Ovary (tissue), 10 donors: ENCODE data around the gene TSPO. TPM values are rescaled to one million over a fixed set of nuclear protein-coding genes. Genes with fewer than 3 reads are reported as not detected.
A peak's percentile ranks its signal among the peaks of the same experiment; 100 is the strongest.
"Not testable (repeated sequence)": the region's sequence is repeated elsewhere in the genome, so short reads cannot be mapped to it uniquely, and the experiment has no call there.

Source experiments
- DNase-seq, 5 donors: peaks; one replicate each; pipeline ENCODE4 v3.0.0-alpha.2; 2019 to 2020
- H3K27ac ChIP-seq, 2 donors: fragments of 200-600 bp; one replicate each; pipeline versions ENCODE4 v1.5.1 to v1.8.0; 2019 to 2022
- H3K27me3 ChIP-seq: fragments of 200-600 bp; one replicate; pipeline ENCODE4 v1.8.0; 2022
- H3K36me3 ChIP-seq: fragments of 200-600 bp; sonication (generic); one replicate; pipeline ENCODE4 v1.5.1; 2019
- H3K4me1 ChIP-seq: one replicate; pipeline ENCODE4 v1.8.1; 2013; ENCODE audit warnings: mild to moderate bottlenecking, moderate library complexity; ENCODE audit not compliant: insufficient read depth
- H3K4me3 ChIP-seq: fragments of 200-600 bp; sonication (generic); one replicate; pipeline ENCODE4 v1.5.1; 2017
- H3K9me3 ChIP-seq, 2 donors: fragments of 200-600 bp in 1 of 2; sonication (generic) in 1 of 2; one replicate each; pipeline versions ENCODE4 v1.5.1 to v1.8.1; 2013 to 2019; ENCODE audit warnings: mild to moderate bottlenecking in 1 of 2, moderate library complexity in 1 of 2
- CTCF ChIP-seq, 3 donors: fragments of 450-650 bp in 2 of 3; fragments of 200-600 bp in 1 of 3; IDR thresholded peaks; one replicate each; pipeline versions ENCODE4 v1.5.1 to v1.8.0; 2016 to 2022; ENCODE audit warnings: antibody characterized with exemption in 3 of 3, mild to moderate bottlenecking in 1 of 3
- EP300 ChIP-seq: sonication (generic); formaldehyde crosslinking; IDR thresholded peaks from one replicate; pipeline ENCODE4 v1.6.1; 2017; ENCODE audit warnings: antibody characterized with exemption
- POLR2A ChIP-seq: fragments of 450-650 bp; IDR thresholded peaks from one replicate; pipeline ENCODE4 v1.6.1; 2017; ENCODE audit warnings: antibody characterized with exemption, mild to moderate bottlenecking, moderate library complexity
- WGBS, 3 donors: extraction: QIAGEN DNeasy Blood & Tissue Kit in 1 of 3; methylation state at CpG; one replicate each; pipeline versions ENCODE4 v1.1.5 to v1.1.7; 2013 to 2017; 5-methylcytosine and 5-hydroxymethylcytosine counted together
- intact Hi-C, 4 donors: fragments of 100-400 bp; cut with DNase I; formaldehyde crosslinking; loops; one replicate each; pipeline versions ENCODE4 v1.11.0 to v1.15.1; 2022 to 2023
- long read RNA-seq, 3 donors: library from polyadenylated mRNA in 2 of 3; unstranded in 2 of 3; transcript quantifications; one replicate each; pipeline ENCODE4 v2.0.0 and lab custom pipeline, GENCODE V29; 2021 to 2026
- polyA plus RNA-seq, 2 donors: library from polyadenylated mRNA; stranded (reverse); fragments of 200-250 nt in 1 of 2; fragments of 350-450 nt in 1 of 2; fragmentation: Illumina TruSeq in 1 of 2; extraction: RNeasy Lipid Tissue Mini Kit (QIAGEN cat#74804) in 1 of 2; gene quantifications; one replicate each; pipeline ENCODE4 v1.2.3, GENCODE V29; 2013 to 2014
- total RNA-seq, 7 donors: library from RNA; depleted of rRNA in 2 of 7; stranded (reverse); fragments of >200 nt in 2 of 7; fragmentation: NEBNext Ultra II Directional in 3 of 7; extraction: Animal tissue kit (Norgen Biotek cat#: 25700) in 3 of 7; gene quantifications; one replicate each; pipeline versions ENCODE4 v1.1.0 to v1.2.4, GENCODE V29; 2016 to 2023
- donor health status: DM: no; HTN: no; CAD: no; lungs with moderate emphysema.
- donor health status: DM: no; HTN: no; CAD: no.
- donor health status: Bipolar disorder and iron deficiency.
- donor health status: DM: yes; HTN: yes; CAD: no.
- donor health status: DM: no; HTN: no; CAD: no.
- donor health status: DM: yes; HTN: yes; CAD: no.

TSPO gene
- total RNA-seq, result 100 to 1,000 TPM in 3 of 7 donors, 10 to 100 TPM in 4; 48.1 to 263 (median 79.1) TPM
- polyA plus RNA-seq, result 100 to 1,000 TPM in 1 of 2 donors, 1 to 10 TPM in 1; 1.3 to 115 TPM
- long read RNA-seq, donor 1, transcript TSPO-202 (4 exons, 881 nt), result major isoform, 54 of 65 reads
- long read RNA-seq, donor 1, partial matches to known transcripts, result 4 of 65 reads
- long read RNA-seq, donor 1, other reads (novel, unspliced or antisense), result 2 of 65 reads
- long read RNA-seq, donor 2, transcript TSPO-202 (4 exons, 881 nt), result major isoform, 29 of 48 reads
- long read RNA-seq, donor 2, partial matches to known transcripts, result 18 of 48 reads
- long read RNA-seq, donor 2, other reads (novel, unspliced or antisense), result 0 of 48 reads
- long read RNA-seq, donor 3, transcript TSPO-202 (4 exons, 881 nt), result major isoform, 97 of 127 reads
- long read RNA-seq, donor 3, partial matches to known transcripts, result 25 of 127 reads
- long read RNA-seq, donor 3, other reads (novel, unspliced or antisense), result 1 of 127 reads

GRCh38 chr22:43151251-43152002 is at the start of gene TSPO:
Gene TSPO, plus strand, starts transcription at chr22:43151559. Its CDS starts 7,680 bp downstream, at chr22:43159239.
- Histone ChIP-seq H3K27ac (peak within 1 kb of the TSS; percentile 9 to 49), H3K9me3 (no peaks in the 10 kb centered on the region), H3K4me1 (peaks cover 7% of the 10 kb centered on the region), H3K4me3 (peak within 1 kb of the TSS; percentile 69), H3K36me3 (no peaks in the 10 kb centered on the region), H3K27me3 (no peaks in the 10 kb centered on the region)
- TF ChIP-seq CTCF (IDR thresholded peaks at IDR 0.05) (no peak), EP300 (no peak), POLR2A (no peak)
- intact Hi-C loops, result no loop called here
- WGBS, 3 donors, result 1 to 2% (median 1%) methylated on average over 43 to 75 of the region's 75 CpGs
- DNase-seq, result peak; percentile 68 to 82 (median 79)

DNA sequence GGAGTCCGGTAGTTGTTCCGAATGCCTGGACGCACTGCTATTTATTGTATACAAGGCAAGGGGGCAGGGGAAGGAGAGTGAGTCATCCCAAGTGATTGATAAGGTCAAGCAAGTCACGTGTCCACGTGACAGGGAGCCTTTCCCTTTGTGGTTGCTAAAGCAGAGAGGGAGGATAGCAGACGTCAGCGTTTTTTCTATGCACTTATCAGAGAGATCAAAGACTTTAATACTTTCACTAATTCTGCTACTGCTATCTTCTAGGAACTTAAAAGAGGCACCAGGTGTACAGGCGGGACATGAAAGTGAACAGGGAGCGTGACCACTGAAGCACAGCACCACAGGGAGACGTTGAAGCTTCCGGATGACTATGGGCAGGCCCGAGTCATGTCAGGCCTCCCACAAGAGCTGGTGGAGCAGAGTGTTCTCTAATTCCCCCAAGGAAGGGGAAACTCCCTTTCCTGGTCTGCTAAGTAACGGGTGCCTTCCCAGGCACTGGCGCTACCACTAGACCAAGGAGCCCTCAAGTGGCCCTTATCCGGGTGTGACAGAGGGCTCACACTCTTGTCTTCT is 47.2 kb upstream of the TSPO start:
- WGBS, 3 donors, result 49 to 71% (median 67%) methylated on average over 15 of the region's 15 CpGs
- DNase-seq, H3K4me3 ChIP-seq, H3K27ac ChIP-seq, H3K27me3 ChIP-seq, H3K36me3 ChIP-seq, intact Hi-C loops, H3K9me3 ChIP-seq: not testable (repeated sequence)
- peaks cover 12% of the 10 kb centered on the region for H3K4me1 ChIP-seq

DNA sequence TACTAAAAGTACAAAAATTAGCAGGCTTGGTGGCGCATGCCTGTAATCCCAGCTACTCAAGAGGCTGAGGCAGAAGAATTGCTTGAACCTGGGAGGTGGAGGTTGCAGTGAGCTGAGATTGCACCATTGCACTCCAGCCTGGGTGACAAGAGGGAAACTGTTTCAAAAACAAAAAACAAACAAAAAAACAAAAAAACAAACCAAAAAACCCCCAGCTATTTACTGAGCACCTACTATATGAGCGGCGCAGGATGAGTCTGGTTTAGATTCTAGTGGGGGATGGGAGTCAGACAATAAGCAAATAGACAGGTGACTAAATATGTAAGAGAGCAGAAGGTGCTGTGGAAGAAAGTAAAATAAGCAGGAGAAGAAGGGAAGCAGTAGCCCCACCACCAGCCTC is 46.4 kb upstream of the TSPO start:
- H3K36me3 ChIP-seq, DNase-seq, H3K9me3 ChIP-seq, H3K27ac ChIP-seq, H3K27me3 ChIP-seq, intact Hi-C loops, H3K4me3 ChIP-seq: not testable (repeated sequence)
- peaks cover 12% of the 10 kb centered on the region for H3K4me1 ChIP-seq
- 96 to 98% (median 98%) methylated on average over 3 of the region's 3 CpGs for WGBS, 3 donors

DNA sequence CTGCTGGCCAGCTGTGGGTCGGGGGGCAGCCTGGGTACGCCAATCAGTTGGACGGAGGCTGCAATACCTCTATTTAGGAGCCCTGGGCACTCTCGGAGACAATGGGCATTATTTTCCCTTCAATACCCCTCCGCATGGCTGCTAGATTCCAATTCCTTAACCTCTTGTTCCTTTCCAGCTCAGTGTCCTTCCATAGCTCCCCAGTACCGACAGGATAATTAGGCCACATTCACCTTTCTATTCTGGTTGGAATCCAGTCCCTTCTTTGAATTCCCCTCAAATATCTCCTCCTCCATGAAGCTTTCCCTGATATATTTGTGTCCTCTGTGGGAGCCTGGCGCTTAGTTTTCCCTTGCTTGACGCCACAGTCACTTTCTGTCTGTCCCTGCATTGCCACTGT is 45.1 kb upstream of the TSPO start:
- Histone ChIP-seq H3K4me1 (peaks cover 10% of the 10 kb centered on the region), H3K36me3 (no peaks in the 10 kb centered on the region), H3K27me3 (no peaks in the 10 kb centered on the region), H3K9me3 (no peaks in the 10 kb centered on the region), H3K27ac (no peak overlapping the region), H3K4me3 (no peak overlapping the region)
- TF ChIP-seq CTCF (IDR thresholded peaks at IDR 0.05), result no peak
- no peak for TF ChIP-seq EP300
- no peak for TF ChIP-seq POLR2A
- intact Hi-C loops, result no loop called here
- no peak for DNase-seq
- 80 to 87% (median 86%) methylated on average over 8 of the region's 8 CpGs for WGBS, 3 donors

- H3K27ac ChIP-seq, result no peak overlapping the region
- no peaks in the 10 kb centered on the region for H3K9me3 ChIP-seq
- H3K4me1 ChIP-seq, result peaks cover 9% of the 10 kb centered on the region
- WGBS, 3 donors, result 40 to 44% (median 43%) methylated on average over 5 of the region's 5 CpGs
- no peak overlapping the region for H3K4me3 ChIP-seq
- intact Hi-C loops, result no loop called here
- no peak for DNase-seq
- no peak for TF ChIP-seq POLR2A
- TF ChIP-seq CTCF (IDR thresholded peaks at IDR 0.05), result no peak
- no peak for TF ChIP-seq EP300
- H3K27me3 ChIP-seq, result no peaks in the 10 kb centered on the region
- no peaks in the 10 kb centered on the region for H3K36me3 ChIP-seq
Measured at GRCh38 chr22:43109511-43109910, 41.8 kb upstream of the TSPO start.
